Breast epithelium (tissue), 4 donors: Measurements from ENCODE around the gene PHETA2. TPM values are rescaled to one million over a fixed set of nuclear protein-coding genes. Genes with fewer than 3 reads are reported as not detected.

Experiments
- DNase-seq, 2 donors: peaks; one replicate each; pipeline ENCODE4 v3.0.0-alpha.2; 2019; ENCODE audit warnings: low spot score in 2 of 2
- H3K27ac ChIP-seq, 2 donors: fragments of 200-600 bp; sonication (generic) in 1 of 2; one replicate each; pipeline ENCODE4 v1.5.1; 2016 to 2019; ENCODE audit warnings: mild to moderate bottlenecking in 1 of 2
- H3K27me3 ChIP-seq, 2 donors: fragments of 200-600 bp; sonication (generic) in 1 of 2; one replicate each; pipeline versions ENCODE4 v1.5.1 to v1.6.0; 2017 to 2019; ENCODE audit warnings: control low read depth in 1 of 2, mild to moderate bottlenecking in 1 of 2
- H3K36me3 ChIP-seq: fragments of 200-600 bp; one replicate; pipeline ENCODE4 v1.5.1; 2019
- H3K4me1 ChIP-seq, 2 donors: fragments of 200-600 bp; sonication (generic); one replicate each; pipeline ENCODE4 v1.5.1; 2016 to 2019; ENCODE audit warnings: control low read depth in 1 of 2
- H3K4me3 ChIP-seq, 3 donors: fragments of 200-600 bp; sonication (generic); 1 replicate in 2 of 3; 2 replicates in 1 of 3; pipeline ENCODE4 v1.5.1; 2016 to 2019; ENCODE audit warnings: mild to moderate bottlenecking in 3 of 3, moderate library complexity in 2 of 3
- H3K9me3 ChIP-seq, 2 donors: fragments of 200-600 bp; sonication (generic) in 1 of 2; one replicate each; pipeline ENCODE4 v1.5.1; 2016 to 2019; ENCODE audit warnings: control low read depth in 1 of 2
- POLR2A ChIP-seq: fragments of 450-650 bp; IDR thresholded peaks from one replicate; pipeline ENCODE4 v1.6.1; 2016; ENCODE audit warnings: antibody characterized with exemption, mild to moderate bottlenecking, moderate library complexity
- POLR2AphosphoS5 ChIP-seq, 3 donors: sonication (generic); formaldehyde crosslinking; IDR thresholded peaks; one replicate each; pipeline ENCODE4 v1.6.1; 2017; ENCODE audit warnings: antibody characterized with exemption in 3 of 3
- intact Hi-C: fragments of 100-400 bp; cut with DNase I; formaldehyde crosslinking; loops from one replicate; pipeline ENCODE4 v1.15.1; 2023; ENCODE audit warnings: low total_unique reads
- total RNA-seq, 3 donors: library from RNA; depleted of rRNA; stranded (reverse); fragments of >200 nt; gene quantifications; one replicate each; pipeline ENCODE4 v1.1.0, GENCODE V29; 2016
- TF ChIP-seq, protein P1 (sequence below), 3 donors: fragments of 450-650 bp; IDR thresholded peaks; one replicate each; pipeline ENCODE4 v1.5.1; 2016 to 2017; ENCODE audit warnings: antibody characterized with exemption in 3 of 3, mild to moderate bottlenecking in 3 of 3, moderate library complexity in 3 of 3

The PHETA2 gene
- total RNA-seq, 3 donors from 2014 or later = 11.5 to 18.0 (median 11.6) TPM

DNA sequence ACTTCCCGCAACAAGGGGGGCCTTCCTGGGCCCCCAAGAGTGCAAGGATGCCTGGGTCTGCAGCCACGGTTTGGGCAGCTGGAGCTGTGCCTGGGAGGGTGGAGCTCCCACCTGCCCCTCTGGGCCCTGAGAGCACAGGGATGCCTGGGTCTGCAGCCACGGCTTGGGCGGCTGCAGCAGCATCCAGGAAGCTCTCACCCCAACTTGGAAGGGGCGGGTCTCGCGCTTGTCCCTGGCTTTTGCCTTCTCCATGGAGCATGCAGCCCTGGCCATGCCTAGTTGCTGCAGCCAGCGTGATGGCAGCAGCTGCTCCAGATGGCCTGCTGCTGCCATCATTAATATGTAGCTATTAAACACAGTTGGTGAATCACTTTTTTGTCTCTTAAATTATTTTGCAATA lies 38.8 kb upstream of the PHETA2 start:
- no peaks in the 10 kb centered on the region for H3K36me3 ChIP-seq
- no peaks in the 10 kb centered on the region for H3K4me1 ChIP-seq
- intact Hi-C loops = no loop called here
- no peaks in the 10 kb centered on the region for H3K27me3 ChIP-seq
- H3K9me3 ChIP-seq = peaks cover 8 to 9% of the 10 kb centered on the region in 2 donors
- H3K4me3 ChIP-seq = no peak overlapping the region
- no peak overlapping the region for H3K27ac ChIP-seq
- no peak for TF ChIP-seq POLR2A
- TF ChIP-seq POLR2AphosphoS5 (IDR thresholded peaks at IDR 0.05) = no peak
- TF ChIP-seq, protein P1, sequence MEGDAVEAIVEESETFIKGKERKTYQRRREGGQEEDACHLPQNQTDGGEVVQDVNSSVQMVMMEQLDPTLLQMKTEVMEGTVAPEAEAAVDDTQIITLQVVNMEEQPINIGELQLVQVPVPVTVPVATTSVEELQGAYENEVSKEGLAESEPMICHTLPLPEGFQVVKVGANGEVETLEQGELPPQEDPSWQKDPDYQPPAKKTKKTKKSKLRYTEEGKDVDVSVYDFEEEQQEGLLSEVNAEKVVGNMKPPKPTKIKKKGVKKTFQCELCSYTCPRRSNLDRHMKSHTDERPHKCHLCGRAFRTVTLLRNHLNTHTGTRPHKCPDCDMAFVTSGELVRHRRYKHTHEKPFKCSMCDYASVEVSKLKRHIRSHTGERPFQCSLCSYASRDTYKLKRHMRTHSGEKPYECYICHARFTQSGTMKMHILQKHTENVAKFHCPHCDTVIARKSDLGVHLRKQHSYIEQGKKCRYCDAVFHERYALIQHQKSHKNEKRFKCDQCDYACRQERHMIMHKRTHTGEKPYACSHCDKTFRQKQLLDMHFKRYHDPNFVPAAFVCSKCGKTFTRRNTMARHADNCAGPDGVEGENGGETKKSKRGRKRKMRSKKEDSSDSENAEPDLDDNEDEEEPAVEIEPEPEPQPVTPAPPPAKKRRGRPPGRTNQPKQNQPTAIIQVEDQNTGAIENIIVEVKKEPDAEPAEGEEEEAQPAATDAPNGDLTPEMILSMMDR (IDR thresholded peaks at IDR 0.05) = no peak
- DNase-seq = no peak

DNA sequence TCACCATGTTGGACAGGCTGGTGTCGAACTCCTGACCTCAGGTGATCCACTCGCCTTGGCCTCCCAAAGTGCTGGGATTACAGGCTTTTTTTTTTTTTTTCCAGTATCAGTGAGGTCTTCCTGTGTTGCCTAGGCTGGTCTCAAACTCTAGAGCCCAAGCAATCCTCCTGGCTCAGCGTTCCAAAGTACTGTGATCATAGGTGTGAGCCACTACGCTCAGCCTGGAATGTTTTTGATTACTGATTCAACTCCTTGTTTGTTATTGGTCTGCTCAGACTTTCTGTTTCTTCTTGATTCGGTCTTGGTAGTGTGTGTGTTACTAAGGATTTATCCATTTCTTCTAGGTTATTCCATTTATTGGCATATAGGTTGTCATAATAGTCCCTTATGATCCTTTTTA lies 34.8 kb upstream of the PHETA2 start:
- H3K27me3 ChIP-seq = no peaks in the 10 kb centered on the region
- H3K27ac ChIP-seq = no peak overlapping the region
- H3K4me3 ChIP-seq = no peak overlapping the region
- no peaks in the 10 kb centered on the region for H3K4me1 ChIP-seq
- H3K36me3 ChIP-seq = no peaks in the 10 kb centered on the region
- no peak for DNase-seq
- no peak for TF ChIP-seq POLR2AphosphoS5 (IDR thresholded peaks at IDR 0.05)
- TF ChIP-seq, protein P1 (IDR thresholded peaks at IDR 0.05) = no peak
- intact Hi-C loops = no loop called here
- peaks cover 0 to 8% of the 10 kb centered on the region in 2 donors for H3K9me3 ChIP-seq

DNA sequence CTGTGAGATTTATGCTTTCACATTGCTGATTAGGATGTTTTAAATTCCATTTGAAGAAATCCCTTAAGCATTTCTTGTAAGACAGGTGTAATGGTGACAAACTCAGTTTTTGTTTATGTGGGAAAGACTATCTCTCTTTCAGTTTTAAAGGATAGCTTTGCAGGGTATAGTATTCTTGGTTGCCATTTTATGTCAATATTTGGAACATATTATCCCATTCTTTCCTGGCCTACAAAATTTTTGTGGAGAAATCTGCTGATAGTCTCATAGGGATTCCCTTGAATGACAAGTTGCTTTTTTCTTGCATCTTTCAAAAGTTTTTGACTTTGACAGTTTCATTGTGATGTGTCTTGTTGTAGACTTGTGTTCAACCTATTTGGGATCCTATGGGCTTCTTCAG lies 32.3 kb upstream of the PHETA2 start:
- Histone ChIP-seq H3K36me3 (no peaks in the 10 kb centered on the region), H3K4me1 (no peaks in the 10 kb centered on the region), H3K27me3 (no peaks in the 10 kb centered on the region), H3K4me3 (no peak overlapping the region), H3K27ac (no peak overlapping the region), H3K9me3 (peaks cover 0 to 8% of the 10 kb centered on the region in 2 donors)
- no peak for DNase-seq
- TF ChIP-seq, protein P1 (IDR thresholded peaks at IDR 0.05) = no peak
- no peak for TF ChIP-seq POLR2A
- intact Hi-C loops = no loop called here

DNA sequence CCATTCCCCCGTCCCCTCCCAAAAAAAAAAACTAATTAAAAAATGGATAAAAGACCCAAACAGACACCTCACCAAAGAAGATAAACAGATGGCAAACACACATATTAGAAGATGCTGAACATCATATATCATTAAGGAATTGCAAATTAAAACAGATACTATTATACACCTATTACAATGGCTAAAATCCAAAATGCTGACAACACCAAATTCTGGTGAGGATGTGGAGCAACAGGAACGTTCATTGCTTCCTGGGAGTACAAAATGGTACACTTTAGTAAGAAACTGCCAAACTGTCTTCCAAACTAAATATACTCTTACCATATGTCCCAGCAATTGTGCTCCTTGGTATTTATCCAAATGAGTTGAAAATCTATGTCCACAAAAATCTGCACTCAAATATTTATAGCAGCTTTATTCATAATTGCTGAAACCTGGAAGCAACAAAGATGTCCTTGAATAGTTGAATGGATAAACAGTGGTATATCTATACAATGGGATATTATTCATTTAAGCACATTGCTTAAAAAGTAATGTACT lies 23.3 kb upstream of the PHETA2 start:
- Histone ChIP-seq H3K4me3 (no peak overlapping the region), H3K27me3 (no peaks in the 10 kb centered on the region), H3K4me1 (no peaks in the 10 kb centered on the region), H3K36me3 (no peaks in the 10 kb centered on the region), H3K9me3 (no peaks in the 10 kb centered on the region), H3K27ac (no peak overlapping the region)
- intact Hi-C loops = no loop called here
- TF ChIP-seq, protein P1 (IDR thresholded peaks at IDR 0.05) = no peak
- TF ChIP-seq POLR2AphosphoS5 (IDR thresholded peaks at IDR 0.05) (no peak), POLR2A (no peak)
- DNase-seq = no peak

DNA sequence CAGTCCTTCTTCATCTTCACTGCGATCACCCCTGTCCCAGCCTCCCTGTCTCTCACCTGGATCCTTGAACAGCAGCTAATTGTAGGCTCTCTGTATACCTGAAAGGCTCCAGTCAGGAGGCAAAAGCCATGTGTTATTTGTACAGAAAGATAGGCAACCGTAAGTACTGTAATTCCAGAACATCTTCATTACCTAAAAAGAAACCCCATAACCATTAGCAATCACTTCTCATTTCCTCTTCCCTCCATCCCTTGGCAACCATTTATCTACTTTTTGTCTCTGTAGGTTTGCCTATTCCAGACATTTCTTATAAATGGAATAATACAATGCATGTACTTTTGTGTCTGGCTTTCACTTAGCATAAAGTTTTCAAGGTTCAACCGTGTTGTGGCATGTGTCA lies 21.3 kb upstream of the PHETA2 start:
- Histone ChIP-seq H3K4me3 (no peak overlapping the region), H3K4me1 (no peaks in the 10 kb centered on the region), H3K9me3 (peaks cover 0 to 7% of the 10 kb centered on the region in 2 donors), H3K27me3 (no peaks in the 10 kb centered on the region), H3K27ac (no peak overlapping the region), H3K36me3 (no peaks in the 10 kb centered on the region)
- DNase-seq = no peak
- intact Hi-C loops = no loop called here
- TF ChIP-seq, protein P1 (IDR thresholded peaks at IDR 0.05) = no peak
- TF ChIP-seq POLR2AphosphoS5 (IDR thresholded peaks at IDR 0.05) (no peak), POLR2A (no peak)
